GM12875 (cell line): ENCODE results near the gene CIAO3.
A peak's percentile ranks its signal among the peaks of the same experiment; 100 is the strongest.

Experiments used
- H3K4me3 ChIP-seq: one replicate; pipeline ENCODE4 v1.5.1; 2011; ENCODE audit warnings: low read depth, low read length, control low read depth
- TF ChIP-seq, protein P1 (sequence below): IDR thresholded peaks from 2 replicates; pipeline ENCODE4 v1.5.1; 2011; ENCODE audit warnings: low read depth, mild to moderate bottlenecking, control low read depth, inconsistent platforms, low read length, moderate library complexity, borderline replicate concordance; ENCODE audit not compliant: insufficient read depth

CIAO3 gene

DNA sequence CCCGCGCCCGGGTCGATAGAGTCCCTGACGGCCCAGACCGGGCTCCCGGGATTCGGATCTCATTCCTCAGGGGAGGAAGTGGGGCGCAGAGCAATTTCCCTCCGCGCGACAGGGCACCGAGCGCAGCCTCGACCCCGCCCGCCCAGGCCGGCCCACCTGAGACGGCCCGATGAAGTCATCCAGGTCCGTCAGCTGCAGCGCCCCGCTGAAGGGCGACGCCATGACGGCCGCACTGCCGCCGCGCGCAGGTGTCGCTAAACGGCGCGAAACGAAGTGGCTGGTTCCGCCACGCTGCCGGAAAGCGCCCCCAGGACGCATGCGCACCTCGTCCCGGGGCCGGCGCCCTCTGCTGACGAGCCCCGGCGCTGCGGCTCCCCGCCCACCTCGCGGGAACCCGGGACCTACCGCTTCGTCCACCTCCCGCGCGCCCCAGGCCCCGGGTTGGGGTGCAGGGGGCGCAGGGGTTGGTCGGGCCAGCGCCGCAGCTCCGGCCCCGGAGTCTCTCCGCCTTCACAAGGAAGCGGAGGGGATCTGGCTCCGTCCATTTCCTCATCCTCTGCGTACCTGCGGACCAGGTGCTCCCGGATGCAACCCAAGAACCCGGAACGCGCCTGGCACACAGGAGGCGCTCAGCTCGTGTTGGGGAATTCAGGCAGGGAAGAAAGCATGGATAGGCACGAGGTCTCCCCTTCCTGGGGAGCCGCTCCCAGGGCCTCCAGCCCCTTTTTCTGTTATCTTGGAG, at the start of gene CIAO3:
TSS of gene CIAO3 (minus strand) at position 234 of the 742 bp plus-strand sequence. CDS start at position 222, 12 bp downstream.
- TF ChIP-seq, protein P1, sequence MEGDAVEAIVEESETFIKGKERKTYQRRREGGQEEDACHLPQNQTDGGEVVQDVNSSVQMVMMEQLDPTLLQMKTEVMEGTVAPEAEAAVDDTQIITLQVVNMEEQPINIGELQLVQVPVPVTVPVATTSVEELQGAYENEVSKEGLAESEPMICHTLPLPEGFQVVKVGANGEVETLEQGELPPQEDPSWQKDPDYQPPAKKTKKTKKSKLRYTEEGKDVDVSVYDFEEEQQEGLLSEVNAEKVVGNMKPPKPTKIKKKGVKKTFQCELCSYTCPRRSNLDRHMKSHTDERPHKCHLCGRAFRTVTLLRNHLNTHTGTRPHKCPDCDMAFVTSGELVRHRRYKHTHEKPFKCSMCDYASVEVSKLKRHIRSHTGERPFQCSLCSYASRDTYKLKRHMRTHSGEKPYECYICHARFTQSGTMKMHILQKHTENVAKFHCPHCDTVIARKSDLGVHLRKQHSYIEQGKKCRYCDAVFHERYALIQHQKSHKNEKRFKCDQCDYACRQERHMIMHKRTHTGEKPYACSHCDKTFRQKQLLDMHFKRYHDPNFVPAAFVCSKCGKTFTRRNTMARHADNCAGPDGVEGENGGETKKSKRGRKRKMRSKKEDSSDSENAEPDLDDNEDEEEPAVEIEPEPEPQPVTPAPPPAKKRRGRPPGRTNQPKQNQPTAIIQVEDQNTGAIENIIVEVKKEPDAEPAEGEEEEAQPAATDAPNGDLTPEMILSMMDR, result peak; percentile 98
- peak within 1 kb of the TSS; percentile 93 for H3K4me3 ChIP-seq

- TF ChIP-seq, protein P1, result no peak
- no peak overlapping the region for H3K4me3 ChIP-seq
Observed at GRCh38 chr16:790086-790485, 49.3 kb upstream of the CIAO3 start.

- peak overlapping the region; percentile 79 for H3K4me3 ChIP-seq
- TF ChIP-seq, protein P1, result no peak
Observed at GRCh38 chr16:789191-789850, 48.5 kb upstream of the CIAO3 start.

DNA sequence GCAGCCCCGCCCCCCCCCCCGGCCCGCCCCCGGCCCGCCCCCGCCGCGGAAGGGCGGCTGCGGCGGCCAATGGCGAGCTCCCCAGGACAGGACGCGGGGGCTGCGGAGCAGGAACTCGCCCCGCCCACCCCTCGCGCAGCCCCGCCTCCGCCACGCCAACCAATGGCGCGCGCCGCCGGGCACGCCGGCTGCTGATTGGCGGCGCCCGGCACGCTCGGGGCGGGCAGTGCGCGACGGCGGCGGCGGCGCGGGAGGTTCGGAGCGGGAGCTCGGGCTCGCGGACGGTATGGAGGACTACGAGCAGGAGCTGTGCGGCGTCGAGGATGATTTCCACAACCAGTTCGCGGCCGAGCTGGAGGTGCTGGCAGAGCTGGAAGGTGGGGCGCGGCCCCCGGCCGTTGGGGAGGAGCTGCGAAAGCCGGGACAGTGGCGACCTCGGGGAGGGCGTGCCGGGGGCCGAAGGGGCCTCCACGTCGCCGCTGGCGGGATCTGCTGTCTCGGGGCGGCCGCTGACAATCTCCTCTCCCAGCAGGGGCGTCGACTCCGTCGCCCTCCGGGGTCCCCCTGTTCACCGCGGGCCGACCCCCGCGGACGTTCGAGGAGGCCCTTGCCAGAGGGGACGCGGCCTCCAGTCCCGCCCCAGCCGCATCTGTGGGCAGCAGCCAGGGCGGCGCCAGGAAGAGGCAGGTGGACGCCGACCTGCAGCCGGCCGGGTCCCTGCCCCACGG, 47.8 kb upstream of the CIAO3 start, which contains the start of gene CHTF18:
TSS of gene CHTF18 (plus strand) at position 222 of the 728 bp plus-strand sequence. CDS start at position 287, 65 bp downstream.
- TF ChIP-seq, protein P1, result no peak
- peak within 1 kb of the TSS; percentile 95 for H3K4me3 ChIP-seq

DNA sequence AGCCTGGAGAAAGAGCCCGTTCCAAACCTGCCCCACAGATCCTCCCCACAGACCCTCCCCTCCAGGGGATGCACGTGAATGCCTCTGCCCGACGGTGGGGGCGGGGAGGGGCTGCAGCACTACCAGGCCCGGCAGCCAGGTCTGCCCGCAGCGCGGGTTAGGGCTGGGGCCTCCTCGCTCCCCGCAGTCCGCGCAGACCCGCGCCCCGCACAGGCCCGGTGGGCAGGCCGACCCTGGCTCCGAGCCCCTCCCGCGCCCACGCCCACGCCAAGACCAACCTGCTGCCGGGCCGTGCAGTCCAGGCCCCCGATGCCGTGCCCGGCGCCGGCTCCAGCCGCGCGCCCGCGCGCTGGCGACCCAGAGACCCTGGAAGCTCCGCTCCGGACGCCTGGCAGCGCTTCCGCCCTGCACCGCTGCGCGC, 47.2 kb upstream of the CIAO3 start, which contains the start of gene RPUSD1:
TSS of gene RPUSD1 (minus strand) at position 404 of the 421 bp plus-strand sequence. CDS start 644 bp downstream, outside the sequence.
- TF ChIP-seq, protein P1, result no peak
- peak within 1 kb of the TSS; percentile 95 for H3K4me3 ChIP-seq

GRCh38 chr16:787321-787966, 46.6 kb upstream of the CIAO3 start:
- TF ChIP-seq, protein P1, result no peak
- peak overlapping the region; percentile 95 for H3K4me3 ChIP-seq
